ENCODE measurements around the gene HEG1. TPM values are rescaled to one million over a fixed set of nuclear protein-coding genes. Genes with fewer than 3 reads are reported as not detected.

Gene HEG1
- total RNA-seq, 6 experiments from 2014 or later, result 88.6 to 126 (median 105) TPM

DNA sequence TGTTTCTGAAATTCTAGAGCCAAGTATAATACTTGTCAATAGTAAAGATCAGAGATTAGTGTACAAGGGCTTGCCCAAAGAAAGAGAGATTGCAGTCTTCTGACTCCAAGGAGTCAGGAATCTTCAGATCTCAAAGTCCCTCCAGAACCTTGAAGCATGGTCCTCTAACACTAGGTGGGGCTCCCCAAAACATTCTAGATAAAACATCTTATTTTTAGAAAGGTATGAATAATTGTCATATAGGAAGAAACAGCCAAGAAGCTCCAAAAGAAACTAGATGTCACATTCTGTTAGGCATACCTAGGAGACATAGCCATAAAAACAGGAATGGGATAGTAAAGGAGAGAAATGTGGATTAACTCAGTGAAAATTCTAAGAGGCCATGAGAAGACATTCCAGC, 132.0 kb downstream of the HEG1 start:
- TF ChIP-seq, protein P1, sequence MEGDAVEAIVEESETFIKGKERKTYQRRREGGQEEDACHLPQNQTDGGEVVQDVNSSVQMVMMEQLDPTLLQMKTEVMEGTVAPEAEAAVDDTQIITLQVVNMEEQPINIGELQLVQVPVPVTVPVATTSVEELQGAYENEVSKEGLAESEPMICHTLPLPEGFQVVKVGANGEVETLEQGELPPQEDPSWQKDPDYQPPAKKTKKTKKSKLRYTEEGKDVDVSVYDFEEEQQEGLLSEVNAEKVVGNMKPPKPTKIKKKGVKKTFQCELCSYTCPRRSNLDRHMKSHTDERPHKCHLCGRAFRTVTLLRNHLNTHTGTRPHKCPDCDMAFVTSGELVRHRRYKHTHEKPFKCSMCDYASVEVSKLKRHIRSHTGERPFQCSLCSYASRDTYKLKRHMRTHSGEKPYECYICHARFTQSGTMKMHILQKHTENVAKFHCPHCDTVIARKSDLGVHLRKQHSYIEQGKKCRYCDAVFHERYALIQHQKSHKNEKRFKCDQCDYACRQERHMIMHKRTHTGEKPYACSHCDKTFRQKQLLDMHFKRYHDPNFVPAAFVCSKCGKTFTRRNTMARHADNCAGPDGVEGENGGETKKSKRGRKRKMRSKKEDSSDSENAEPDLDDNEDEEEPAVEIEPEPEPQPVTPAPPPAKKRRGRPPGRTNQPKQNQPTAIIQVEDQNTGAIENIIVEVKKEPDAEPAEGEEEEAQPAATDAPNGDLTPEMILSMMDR (IDR thresholded peaks at IDR 0.05), result peak; percentile 76
- Mint-ChIP-seq H3K9me3 (no peaks in the 10 kb centered on the region), H3K27ac (no peak overlapping the region; the same call in 1 of the 2 replicates), H3K4me3 (no peak overlapping the region), H3K4me1 (ENCODE audit: low read depth) (peaks cover 30% of the 10 kb centered on the region), H3K36me3 (ENCODE audit: low read depth) (no peaks in the 10 kb centered on the region), H3K27me3 (ENCODE audit: insufficient read depth) (peaks cover 2% of the 10 kb centered on the region; the same call in 1 of the 2 replicates)
- DNase-seq, result peak; percentile 42

DNA sequence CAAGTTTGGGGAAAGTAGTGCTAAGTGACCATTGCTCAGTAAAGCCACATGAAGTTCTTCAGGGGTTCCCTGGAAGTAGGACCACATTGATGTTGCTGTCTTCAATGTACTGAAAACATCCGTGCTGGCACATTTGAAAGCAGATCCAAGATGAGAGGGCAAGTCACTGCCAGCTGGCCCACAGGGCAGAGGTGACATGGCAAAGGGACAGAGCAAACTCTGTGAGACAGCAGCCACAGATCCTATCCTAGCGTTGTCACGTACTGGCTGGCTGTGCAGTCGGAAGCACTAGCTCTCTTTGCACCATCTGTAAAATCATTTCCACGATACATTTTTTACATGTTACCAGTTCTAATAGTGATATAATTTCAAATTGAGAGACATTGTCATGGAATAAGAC, 135.1 kb downstream of the HEG1 start:
- H3K4me1 Mint-ChIP-seq (ENCODE audit: low read depth), result peaks cover 29% of the 10 kb centered on the region
- no peak for DNase-seq
- TF ChIP-seq, protein P1 (IDR thresholded peaks at IDR 0.05), result no peak
- H3K36me3 Mint-ChIP-seq (ENCODE audit: low read depth), result no peaks in the 10 kb centered on the region
- H3K4me3 Mint-ChIP-seq, result no peak overlapping the region
- peaks cover 22% of the 10 kb centered on the region for H3K27me3 Mint-ChIP-seq (ENCODE audit: insufficient read depth)
- no peak overlapping the region for H3K27ac Mint-ChIP-seq
- H3K9me3 Mint-ChIP-seq, result no peaks in the 10 kb centered on the region

DNA sequence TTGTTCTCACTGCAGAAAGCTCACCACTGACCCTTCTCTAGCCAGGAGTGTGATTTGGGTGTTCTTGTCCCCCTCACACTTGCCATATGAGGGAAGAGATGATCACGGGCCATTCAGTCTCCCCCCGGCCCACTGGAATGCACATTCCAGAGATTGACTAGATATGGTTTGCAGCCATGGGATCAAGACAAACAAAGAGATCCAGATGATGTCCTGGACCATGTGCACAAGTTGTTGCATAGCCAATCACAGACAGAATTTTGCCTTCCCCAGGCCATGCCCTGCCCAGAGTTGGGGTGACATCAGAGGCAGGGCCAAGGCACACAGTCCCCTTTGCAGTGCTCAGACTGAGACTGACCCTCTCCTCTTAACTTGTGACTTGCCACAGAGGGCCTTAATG, 136.0 kb downstream of the HEG1 start:
- DNase-seq, result peak; percentile 62

DNA sequence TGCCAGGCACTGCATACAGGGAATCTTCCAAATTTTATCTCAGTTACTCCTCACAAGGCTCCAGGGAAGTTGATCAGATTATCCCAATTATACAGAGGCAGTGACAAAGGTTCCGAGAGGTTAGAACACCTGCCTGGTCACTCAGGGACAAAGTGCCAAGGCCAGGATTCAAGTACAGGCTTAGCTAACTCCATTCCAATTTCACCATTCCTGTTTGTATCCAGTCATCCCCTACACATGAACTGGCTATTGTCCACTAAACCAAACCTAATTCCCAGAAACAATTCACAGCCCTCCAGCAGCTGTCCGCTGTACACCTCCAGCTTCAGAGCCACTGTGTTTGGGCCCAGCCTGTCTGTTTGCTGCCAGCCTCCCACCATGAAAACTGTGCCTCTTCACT, 137.3 kb downstream of the HEG1 start:
- Mint-ChIP-seq H3K27ac (no peak overlapping the region), H3K4me3 (no peak overlapping the region), H3K4me1 (ENCODE audit: low read depth) (peaks cover 17% of the 10 kb centered on the region), H3K36me3 (ENCODE audit: low read depth) (no peaks in the 10 kb centered on the region), H3K9me3 (no peaks in the 10 kb centered on the region), H3K27me3 (ENCODE audit: insufficient read depth) (peaks cover 23% of the 10 kb centered on the region)
- TF ChIP-seq, protein P1 (IDR thresholded peaks at IDR 0.05), result no peak
- DNase-seq, result no peak

More for the DNA sequence above, 136.0 kb downstream of the HEG1 start:
- TF ChIP-seq, protein P1 (IDR thresholded peaks at IDR 0.05), result no peak
- Mint-ChIP-seq H3K36me3 (ENCODE audit: low read depth) (no peaks in the 10 kb centered on the region), H3K27ac (peak overlapping the region; percentile 70), H3K9me3 (no peaks in the 10 kb centered on the region), H3K4me3 (no peak overlapping the region), H3K27me3 (ENCODE audit: insufficient read depth) (peaks cover 23% of the 10 kb centered on the region), H3K4me1 (ENCODE audit: low read depth) (peaks cover 29% of the 10 kb centered on the region)

DNA sequence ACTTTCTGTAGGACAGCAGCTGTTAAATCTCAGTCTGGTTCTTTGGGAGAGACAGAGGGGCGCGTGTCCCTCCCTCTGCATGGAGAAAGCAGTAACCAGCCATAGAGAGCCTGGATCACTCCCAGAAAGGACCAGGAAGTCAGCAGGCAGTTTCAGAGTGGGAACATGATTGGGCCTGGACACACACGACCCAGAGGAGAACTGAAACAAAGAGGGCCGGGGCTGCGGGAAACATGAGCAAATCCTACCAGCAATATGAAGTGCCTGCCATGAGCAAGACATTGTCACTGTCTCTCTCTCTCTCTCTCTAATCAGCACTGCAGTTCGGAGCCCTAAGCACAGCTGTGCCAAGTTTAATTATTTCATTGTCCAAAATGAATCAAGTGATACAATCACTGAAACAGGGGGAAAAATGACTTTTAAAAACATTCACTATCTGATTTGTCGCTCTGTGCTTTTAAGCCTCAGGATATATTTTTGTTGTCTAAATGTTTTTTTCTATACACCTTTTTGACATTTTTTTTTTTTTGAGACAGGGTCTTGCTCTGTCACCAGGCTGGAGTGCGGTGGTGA, 138.9 kb downstream of the HEG1 start:
- H3K4me3 Mint-ChIP-seq, result peak overlapping the region; percentile 0; the same call in 1 of the 2 replicates
- H3K27me3 Mint-ChIP-seq (ENCODE audit: insufficient read depth), result peaks cover 29% of the 10 kb centered on the region
- H3K9me3 Mint-ChIP-seq, result no peaks in the 10 kb centered on the region
- H3K27ac Mint-ChIP-seq, result no peak overlapping the region
- H3K4me1 Mint-ChIP-seq (ENCODE audit: low read depth), result peaks cover 15% of the 10 kb centered on the region
- DNase-seq, result no peak
- no peaks in the 10 kb centered on the region for H3K36me3 Mint-ChIP-seq (ENCODE audit: low read depth)
- TF ChIP-seq, protein P1 (IDR thresholded peaks at IDR 0.05), result no peak

Other genes starting within 250 kb of the HEG1 start
- 100 to 1,000 TPM; 203 to 332 (median 220) TPM for gene ITGB5, start 168.6 kb downstream of the HEG1 start, total RNA-seq (2021; fragmentation: NEBNext Ultra II Directional; extraction: Animal tissue kit (Norgen Biotek cat#: 25700))
- under 1 TPM in 4 of 6 experiments, not detected in 2; 0.06 to 0.21 (median 0.09) TPM for gene MUC13, start 121.2 kb downstream of the HEG1 start, total RNA-seq (2021; fragmentation: NEBNext Ultra II Directional; extraction: Animal tissue kit (Norgen Biotek cat#: 25700))
- 1 to 10 TPM; 1.8 to 4.6 (median 3.7) TPM for gene SLC12A8, start 156.8 kb upstream of the HEG1 start, total RNA-seq (2021; fragmentation: NEBNext Ultra II Directional; extraction: Animal tissue kit (Norgen Biotek cat#: 25700))

Data from HFFc6 (cell line).